GM21360 (cell line): ENCODE measurements around the gene CNP.

Source experiments
- ATAC-seq: cut with Tn5 transposase; IDR thresholded peaks from one replicate; pipeline ENCODE4 v1.9.1; 2021; ENCODE audit warnings: mild to moderate bottlenecking, moderate library complexity; ENCODE audit not compliant: unreplicated experiment

CNP gene

GRCh38 chr17:41971721-41972523 is 5.3 kb downstream of the CNP start:
- no peak for ATAC-seq

- ATAC-seq = no peak
Measured at GRCh38 chr17:41972571-41973407, 6.2 kb downstream of the CNP start.

- no peak for ATAC-seq
Measured at GRCh38 chr17:41973408-41973811, 6.8 kb downstream of the CNP start.

DNA sequence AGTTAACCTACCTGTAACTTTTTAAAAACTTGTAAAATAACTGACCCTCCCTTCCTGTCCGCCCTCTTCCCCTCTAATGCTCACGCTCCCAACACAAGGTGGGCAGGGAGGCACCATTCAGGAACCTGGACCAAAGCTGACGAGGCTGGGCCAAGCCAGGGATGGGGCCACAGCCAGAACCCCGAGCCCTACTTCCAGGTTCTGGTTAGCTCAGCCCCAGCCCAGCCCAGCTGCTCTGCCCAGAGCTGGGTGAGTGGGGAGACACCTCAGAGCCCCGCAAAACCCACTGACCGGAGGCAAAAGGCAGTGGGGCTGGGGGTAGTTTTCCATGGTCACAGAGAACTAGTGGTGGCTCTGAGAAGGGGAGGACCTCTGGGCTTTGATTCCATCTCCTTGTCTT is 7.4 kb downstream of the CNP start:
- no peak for ATAC-seq

DNA sequence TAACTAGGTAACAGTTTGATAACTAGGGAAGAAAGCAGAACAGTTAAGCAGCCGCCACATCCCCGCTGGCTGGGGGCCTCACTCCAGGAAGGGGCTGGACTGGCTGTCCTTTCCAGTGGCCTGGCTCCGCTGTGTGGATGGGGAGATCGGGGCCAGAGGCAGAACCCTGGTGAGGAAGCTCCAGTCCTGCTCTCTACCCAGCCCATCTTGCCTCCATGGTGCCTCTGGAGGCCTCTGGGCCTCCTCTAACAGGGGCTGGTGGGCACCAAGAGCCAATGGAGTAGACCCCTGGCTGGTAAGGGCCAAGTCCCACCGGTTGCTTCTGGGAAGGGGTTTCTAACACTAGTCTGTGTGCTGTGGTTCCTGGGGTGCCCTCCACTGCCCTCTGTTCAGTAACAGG is 8.1 kb downstream of the CNP start:
- ATAC-seq = no peak

- no peak for ATAC-seq
Measured at GRCh38 chr17:41975099-41976083, 8.8 kb downstream of the CNP start.

GRCh38 chr17:41976142-41976768 is 9.7 kb downstream of the CNP start:
- no peak for ATAC-seq

DNA sequence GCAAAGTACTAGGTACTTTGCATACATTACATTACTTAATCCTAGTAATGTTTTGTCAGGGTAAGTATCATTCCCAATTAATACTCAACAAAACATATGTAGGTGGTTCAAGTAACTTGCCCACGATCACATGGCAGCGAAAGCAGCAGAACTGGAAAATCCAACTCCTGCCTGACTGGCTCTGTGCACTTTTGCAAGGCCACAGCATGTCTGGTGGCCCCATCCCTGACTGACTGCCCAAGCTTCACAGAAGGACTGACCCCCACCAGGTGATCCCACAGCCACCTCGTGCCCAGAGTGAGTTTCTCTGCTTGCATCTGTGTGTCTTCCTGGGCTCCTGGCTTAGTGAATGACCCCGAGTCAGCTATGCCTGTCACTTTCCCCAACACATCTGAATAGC is 11.4 kb downstream of the CNP start:
- ATAC-seq = no peak

DNA sequence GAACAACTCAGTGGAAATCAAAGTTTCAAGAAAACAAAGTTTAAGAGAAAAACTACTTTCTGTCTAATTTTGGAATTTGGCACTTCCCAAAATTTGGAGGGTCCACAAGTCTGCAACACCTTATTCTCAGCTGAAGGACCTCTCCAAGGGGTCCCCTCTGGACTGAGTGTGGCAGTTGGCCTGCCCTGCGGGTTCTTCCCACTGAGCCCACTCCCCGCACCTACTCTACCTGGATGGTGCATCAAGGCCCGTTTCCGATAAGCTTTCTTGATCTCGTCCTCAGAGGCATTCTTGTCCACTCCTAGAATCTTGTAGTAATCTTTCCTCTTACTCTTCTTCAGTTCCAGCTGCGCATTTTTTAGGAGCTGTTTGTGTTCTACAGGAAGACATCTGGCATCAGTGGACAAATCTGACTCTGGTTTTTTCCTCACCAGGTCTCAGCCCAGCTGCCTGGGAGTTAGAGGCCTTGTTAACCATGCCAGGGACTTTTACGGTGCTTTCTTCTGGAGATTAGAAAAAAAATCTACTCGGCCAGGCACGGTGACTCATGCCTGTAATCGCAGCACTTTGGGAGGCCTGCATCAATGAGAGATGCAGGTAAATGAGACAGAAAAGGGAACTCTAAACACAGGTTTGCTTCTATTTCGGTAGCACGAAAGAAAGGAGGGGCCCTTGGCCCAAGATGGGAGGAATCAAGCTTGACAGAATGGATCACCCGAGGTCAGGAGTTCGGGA is 15.6 kb downstream of the CNP start:
- ATAC-seq = no peak

DNA sequence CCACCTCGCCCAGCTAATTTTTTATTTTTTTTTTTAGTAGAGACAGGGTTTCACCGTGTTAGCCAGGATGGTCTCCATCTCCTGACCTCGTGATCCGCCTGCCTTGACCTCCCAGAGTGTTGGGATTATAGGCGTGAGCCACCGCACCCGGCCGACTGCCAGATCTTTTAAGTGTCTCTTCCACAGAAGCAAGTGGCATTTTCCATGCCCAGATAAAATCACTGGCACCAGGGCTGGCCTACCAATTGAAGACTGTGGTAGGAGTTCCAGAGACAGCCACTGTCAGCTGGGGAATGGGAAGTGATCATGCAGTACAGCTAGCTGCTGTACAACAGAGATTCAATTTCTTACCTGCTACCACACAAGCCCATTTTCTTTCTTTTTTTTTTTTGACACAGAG is 17.9 kb downstream of the CNP start:
- no peak for ATAC-seq

- no peak for ATAC-seq
Measured at GRCh38 chr17:41985919-41986318, 19.3 kb downstream of the CNP start.

GRCh38 chr17:41986634-41987033 is 20.0 kb downstream of the CNP start:
- ATAC-seq = no peak

DNA sequence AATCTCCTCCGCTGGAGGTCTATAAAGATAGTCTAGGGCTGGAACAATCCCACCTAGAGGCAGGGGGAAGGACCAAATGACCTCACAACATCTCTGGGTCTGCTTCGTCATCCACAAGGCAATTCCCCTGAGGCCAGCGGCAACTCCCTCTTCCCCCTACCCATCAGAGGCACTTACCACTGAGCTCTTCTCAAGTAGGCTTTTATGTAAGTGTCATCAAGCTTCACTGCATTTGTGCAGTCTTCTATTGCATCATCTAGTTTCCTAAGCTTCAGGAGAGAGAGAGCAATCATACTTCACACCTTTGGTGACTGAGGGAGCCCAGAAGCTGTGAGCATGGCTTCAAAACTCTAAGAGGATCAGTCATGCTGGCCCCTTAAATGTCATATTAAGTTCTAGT is 21.0 kb downstream of the CNP start:
- ATAC-seq = no peak

DNA sequence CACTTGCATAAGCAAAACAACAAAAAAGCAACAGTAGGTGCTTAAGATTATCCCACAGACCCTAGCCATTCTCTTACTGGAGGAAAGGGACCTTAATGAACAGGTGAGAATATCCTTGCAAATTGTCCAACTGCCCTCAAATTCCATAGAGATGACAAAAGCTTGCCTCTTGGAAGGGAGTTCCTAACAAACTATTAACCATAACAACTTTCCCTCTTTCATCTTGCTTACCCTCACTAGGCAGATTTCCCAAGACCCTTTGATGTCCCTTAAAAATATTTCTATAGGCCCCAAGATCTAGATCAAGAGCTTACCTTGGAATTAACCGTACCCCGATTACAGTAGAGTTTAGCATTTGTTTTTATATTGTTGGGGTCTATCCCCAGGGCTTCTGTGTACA is 21.8 kb downstream of the CNP start:
- ATAC-seq = no peak

DNA sequence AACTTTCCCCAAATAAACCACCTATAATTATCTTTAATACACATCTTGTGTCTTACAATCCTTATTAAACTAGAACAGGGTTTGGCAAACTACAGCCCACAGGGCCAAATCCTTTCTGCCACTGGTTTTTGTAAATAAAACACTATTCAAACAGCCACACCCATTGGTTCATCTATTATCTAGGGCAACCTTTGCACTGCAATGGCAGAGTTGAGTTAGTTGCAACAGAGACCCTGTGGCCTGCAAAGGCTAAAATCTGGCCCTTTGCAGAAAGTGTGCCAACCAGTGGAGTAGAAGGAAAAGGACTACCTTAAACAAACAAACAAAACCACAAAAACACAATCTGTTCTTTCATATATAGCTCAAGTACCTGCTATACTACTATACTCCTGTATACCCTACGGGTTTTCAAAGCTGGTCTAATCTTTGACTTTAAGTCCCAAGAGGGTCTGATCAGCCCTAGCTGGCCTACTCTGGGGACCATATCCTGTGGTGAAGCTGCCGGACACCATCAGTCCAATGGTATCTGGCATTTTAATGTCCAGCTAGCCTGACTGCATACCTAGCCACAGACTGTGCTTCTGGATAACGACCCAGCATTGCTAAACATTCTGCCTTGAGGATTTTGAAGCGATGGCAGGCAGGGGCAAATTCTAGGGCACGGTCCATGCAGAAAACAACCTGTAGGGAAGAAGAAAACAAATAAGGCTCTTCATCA is 23.3 kb downstream of the CNP start:
- ATAC-seq = no peak

- ATAC-seq = no peak
Measured at GRCh38 chr17:41992576-41992975, 26.0 kb downstream of the CNP start.

GRCh38 chr17:41996855-41997164 is 30.2 kb downstream of the CNP start:
- no peak for ATAC-seq

GRCh38 chr17:41998497-41998896 is 31.9 kb downstream of the CNP start:
- no peak for ATAC-seq

DNA sequence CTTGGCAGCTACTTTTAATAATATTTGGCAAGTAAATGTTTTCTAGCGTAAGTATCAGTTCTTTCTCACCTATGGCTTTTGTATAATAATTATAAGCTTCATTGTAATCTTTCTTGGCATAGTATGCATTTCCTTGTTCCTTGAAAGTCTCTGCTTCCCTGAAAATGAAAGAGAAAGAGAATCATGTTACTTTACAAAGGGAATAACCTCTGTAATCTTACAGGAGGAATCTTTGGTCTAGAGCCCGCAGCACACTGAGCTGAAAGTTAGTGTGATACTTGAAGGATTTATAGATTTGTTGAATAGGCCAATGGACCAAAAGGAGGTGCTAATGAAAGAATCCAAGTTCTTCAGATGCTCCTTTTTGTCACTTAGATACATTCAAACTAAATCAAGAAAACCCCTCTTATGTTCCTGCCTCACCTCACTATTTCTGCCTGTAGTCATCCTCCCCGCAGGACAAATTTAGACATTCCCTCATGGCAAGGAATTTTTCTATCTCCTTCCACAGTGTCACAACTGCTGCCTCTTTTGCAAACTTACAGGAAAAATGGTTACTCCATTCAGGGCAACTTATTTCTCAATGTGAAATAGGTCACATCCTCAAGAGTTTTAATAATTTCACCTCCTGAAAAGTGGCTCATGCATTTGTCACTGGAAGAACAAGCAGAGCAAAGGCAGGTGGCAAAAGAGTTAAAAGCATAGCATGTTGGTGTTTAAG is 34.0 kb downstream of the CNP start:
- ATAC-seq = no peak
